GM12875 (cell line): ENCODE results near the gene TMEM135.

Source experiments
- H3K4me3 ChIP-seq: one replicate; pipeline ENCODE4 v1.5.1; 2011; ENCODE audit warnings: low read depth, low read length, control low read depth
- TF ChIP-seq, protein P1 (sequence below): IDR thresholded peaks from 2 replicates; pipeline ENCODE4 v1.5.1; 2011; ENCODE audit warnings: low read depth, mild to moderate bottlenecking, control low read depth, inconsistent platforms, low read length, moderate library complexity, borderline replicate concordance; ENCODE audit not compliant: insufficient read depth

The TMEM135 gene

GRCh38 chr11:87076260-87076783 lies 38.6 kb downstream of the TMEM135 start:
- TF ChIP-seq, protein P1, sequence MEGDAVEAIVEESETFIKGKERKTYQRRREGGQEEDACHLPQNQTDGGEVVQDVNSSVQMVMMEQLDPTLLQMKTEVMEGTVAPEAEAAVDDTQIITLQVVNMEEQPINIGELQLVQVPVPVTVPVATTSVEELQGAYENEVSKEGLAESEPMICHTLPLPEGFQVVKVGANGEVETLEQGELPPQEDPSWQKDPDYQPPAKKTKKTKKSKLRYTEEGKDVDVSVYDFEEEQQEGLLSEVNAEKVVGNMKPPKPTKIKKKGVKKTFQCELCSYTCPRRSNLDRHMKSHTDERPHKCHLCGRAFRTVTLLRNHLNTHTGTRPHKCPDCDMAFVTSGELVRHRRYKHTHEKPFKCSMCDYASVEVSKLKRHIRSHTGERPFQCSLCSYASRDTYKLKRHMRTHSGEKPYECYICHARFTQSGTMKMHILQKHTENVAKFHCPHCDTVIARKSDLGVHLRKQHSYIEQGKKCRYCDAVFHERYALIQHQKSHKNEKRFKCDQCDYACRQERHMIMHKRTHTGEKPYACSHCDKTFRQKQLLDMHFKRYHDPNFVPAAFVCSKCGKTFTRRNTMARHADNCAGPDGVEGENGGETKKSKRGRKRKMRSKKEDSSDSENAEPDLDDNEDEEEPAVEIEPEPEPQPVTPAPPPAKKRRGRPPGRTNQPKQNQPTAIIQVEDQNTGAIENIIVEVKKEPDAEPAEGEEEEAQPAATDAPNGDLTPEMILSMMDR, result no peak
- H3K4me3 ChIP-seq, result no peak overlapping the region

GRCh38 chr11:87076874-87077429 lies 39.2 kb downstream of the TMEM135 start:
- TF ChIP-seq, protein P1, result no peak
- H3K4me3 ChIP-seq, result no peak overlapping the region

DNA sequence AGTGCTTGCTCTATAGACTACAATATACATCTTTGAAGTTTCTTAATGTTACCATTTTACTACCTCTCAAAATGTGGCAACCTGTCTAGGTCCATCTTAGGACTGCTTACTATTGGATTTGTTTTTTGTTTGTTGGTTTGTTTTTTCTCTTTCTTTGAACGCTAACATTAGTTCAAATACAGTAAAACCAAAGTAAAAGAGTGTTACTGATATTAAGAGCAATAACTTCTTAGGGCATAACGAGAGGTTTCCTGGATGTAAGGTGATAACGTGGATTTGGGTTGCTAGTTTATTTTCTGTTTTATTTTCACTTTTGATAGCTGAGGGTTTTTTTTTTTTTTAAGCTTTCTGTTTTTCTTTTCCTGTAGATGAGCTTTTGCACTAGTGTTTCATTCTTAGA lies 43.6 kb downstream of the TMEM135 start:
- TF ChIP-seq, protein P1, result no peak
- H3K4me3 ChIP-seq, result no peak overlapping the region

DNA sequence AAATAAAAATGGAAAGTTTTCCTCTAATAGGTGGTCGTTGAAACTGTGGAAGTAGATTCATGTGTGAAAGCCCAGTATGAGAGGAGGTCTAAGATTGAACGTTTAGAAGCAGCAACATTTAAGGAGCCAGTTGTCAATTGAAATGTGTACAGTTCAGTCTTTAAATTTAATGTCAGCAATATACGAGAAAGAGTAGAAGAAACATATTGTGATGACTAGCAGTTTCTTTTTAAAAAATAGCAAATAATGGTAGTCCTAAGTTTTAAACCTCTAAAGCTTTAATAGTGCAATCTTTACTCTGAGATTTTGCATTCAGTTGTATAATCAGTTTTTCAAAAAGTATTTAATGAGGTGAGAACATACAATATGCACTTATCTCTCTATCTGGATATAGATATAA lies 44.9 kb downstream of the TMEM135 start:
- no peak overlapping the region for H3K4me3 ChIP-seq
- TF ChIP-seq, protein P1, result no peak

- no peak overlapping the region for H3K4me3 ChIP-seq
- TF ChIP-seq, protein P1, result no peak
Measured at GRCh38 chr11:87083029-87083428, 45.3 kb downstream of the TMEM135 start.

DNA sequence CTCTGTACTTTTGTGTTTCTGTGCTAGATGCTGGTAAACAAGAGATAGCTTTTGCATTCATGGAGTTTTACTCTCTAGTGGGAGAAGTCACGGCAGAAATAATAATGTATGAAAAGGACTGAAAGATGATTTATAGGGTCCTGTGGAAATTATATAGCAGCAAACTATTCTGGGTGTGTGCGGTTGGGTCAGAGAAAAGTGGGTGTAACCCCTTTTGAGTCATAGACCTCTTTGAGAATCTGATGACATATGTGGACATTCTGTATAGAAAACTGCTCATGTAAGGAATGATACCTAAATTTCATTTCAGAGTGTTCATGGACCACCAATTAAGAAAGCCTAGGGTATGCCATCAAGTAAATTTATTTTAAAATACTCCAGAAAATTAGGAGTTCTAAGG lies 54.4 kb downstream of the TMEM135 start:
- no peak overlapping the region for H3K4me3 ChIP-seq
- TF ChIP-seq, protein P1, result no peak

GRCh38 chr11:87092567-87092966 lies 54.8 kb downstream of the TMEM135 start:
- no peak overlapping the region for H3K4me3 ChIP-seq
- TF ChIP-seq, protein P1, result no peak
